ENCODE measurements around the gene TRERF1. TPM values are rescaled to one million over a fixed set of nuclear protein-coding genes. Genes with fewer than 3 reads are reported as not detected.

TRERF1 gene
- total RNA-seq, 1 experiment from 2014 or later, result 14.5 TPM

- peaks cover 24% of the 10 kb centered on the region for H3F3A ChIP-seq (ENCODE audit: insufficient read depth, low read depth)
- DNase-seq, result no peak
- H2AFZ ChIP-seq, result no peak overlapping the region
- H3K4me1 ChIP-seq (replicated peaks; ENCODE audit: insufficient read depth), result peaks cover 39% of the 10 kb centered on the region
- TF ChIP-seq CTCF (conservative IDR thresholded peaks at IDR 0.05) (no peak), EZH2 (IDR thresholded peaks at IDR 0.05; ENCODE audit: low read depth) (no peak)
- no TSS peak for BruUV-seq (replicated peaks)
- H4K20me1 ChIP-seq (ENCODE audit: insufficient read depth), result no peaks in the 10 kb centered on the region
- no peak overlapping the region for H3K4me2 ChIP-seq
- H3K9me2 ChIP-seq (ENCODE audit: insufficient read depth), result no peaks in the 10 kb centered on the region
- no peaks in the 10 kb centered on the region for H3K36me3 ChIP-seq (ENCODE audit: low read depth)
- no peak overlapping the region for H3K27ac ChIP-seq
- peaks cover 34% of the 10 kb centered on the region for H3K79me2 ChIP-seq (ENCODE audit: low read depth)
- H3K9me3 ChIP-seq (ENCODE audit: insufficient read depth, low read depth), result no peaks in the 10 kb centered on the region
- ChIA-PET CTCF (no interaction called here), POLR2A (ENCODE audit: unreplicated experiment) (no interaction called here)
- H3K27me3 ChIP-seq (ENCODE audit: insufficient read depth, low read depth), result no peaks in the 10 kb centered on the region
- intact Hi-C loops (cut with micrococcal nuclease; ENCODE audit: unreplicated experiment), result no loop called here
- no peak overlapping the region for H3K4me3 ChIP-seq
These were observed 109.8 kb downstream of the TRERF1 start for GRCh38 chr6:42341771-42342553.

- Histone ChIP-seq H3K4me3 (no peak overlapping the region), H3K9me2 (ENCODE audit: insufficient read depth) (no peaks in the 10 kb centered on the region), H3F3A (ENCODE audit: insufficient read depth, low read depth) (peaks cover 24% of the 10 kb centered on the region), H4K20me1 (ENCODE audit: insufficient read depth) (no peaks in the 10 kb centered on the region), H3K4me1 (replicated peaks; ENCODE audit: insufficient read depth) (peaks cover 39% of the 10 kb centered on the region), H2AFZ (no peak overlapping the region), H3K9me3 (ENCODE audit: insufficient read depth, low read depth) (no peaks in the 10 kb centered on the region), H3K4me2 (no peak overlapping the region), H3K27ac (peak overlapping the region; percentile 93), H3K79me2 (ENCODE audit: low read depth) (peaks cover 35% of the 10 kb centered on the region), H3K36me3 (ENCODE audit: low read depth) (no peaks in the 10 kb centered on the region), H3K27me3 (ENCODE audit: insufficient read depth, low read depth) (no peaks in the 10 kb centered on the region)
- intact Hi-C loops (cut with micrococcal nuclease; ENCODE audit: unreplicated experiment), result no loop called here
- BruUV-seq (replicated peaks), result no TSS peak
- CTCF ChIA-PET, result no interaction called here
- DNase-seq, result no peak
- POLR2A ChIA-PET (ENCODE audit: unreplicated experiment), result no interaction called here
- no peak for TF ChIP-seq CTCF (conservative IDR thresholded peaks at IDR 0.05)
- no peak for TF ChIP-seq EZH2 (IDR thresholded peaks at IDR 0.05; ENCODE audit: low read depth)
These were observed 110.5 kb downstream of the TRERF1 start for GRCh38 chr6:42341221-42341620.

GRCh38 chr6:42340511-42340910 is 111.2 kb downstream of the TRERF1 start:
- ChIA-PET CTCF (no interaction called here), POLR2A (ENCODE audit: unreplicated experiment) (interaction anchor here (0.6 kb wide), 1 partner anchor 405 kb away, joined by 11 read pairs; no protein-coding TSS in a partner anchor)
- H3K27ac ChIP-seq, result peak overlapping the region; percentile 93
- peaks cover 29% of the 10 kb centered on the region for H3F3A ChIP-seq (ENCODE audit: insufficient read depth, low read depth)
- no peaks in the 10 kb centered on the region for H3K9me3 ChIP-seq (ENCODE audit: insufficient read depth, low read depth)
- H2AFZ ChIP-seq, result no peak overlapping the region
- intact Hi-C loops (cut with micrococcal nuclease; ENCODE audit: unreplicated experiment), result no loop called here
- peaks cover 39% of the 10 kb centered on the region for H3K4me1 ChIP-seq (replicated peaks; ENCODE audit: insufficient read depth)
- H3K36me3 ChIP-seq (ENCODE audit: low read depth), result no peaks in the 10 kb centered on the region
- no peaks in the 10 kb centered on the region for H3K9me2 ChIP-seq (ENCODE audit: insufficient read depth)
- H4K20me1 ChIP-seq (ENCODE audit: insufficient read depth), result no peaks in the 10 kb centered on the region
- no peak overlapping the region for H3K4me3 ChIP-seq
- no TSS peak for BruUV-seq (replicated peaks)
- DNase-seq, result no peak
- peak overlapping the region; percentile 72; the same call in 1 of the 2 replicates for H3K4me2 ChIP-seq
- no peaks in the 10 kb centered on the region for H3K27me3 ChIP-seq (ENCODE audit: insufficient read depth, low read depth)
- H3K79me2 ChIP-seq (ENCODE audit: low read depth), result peaks cover 39% of the 10 kb centered on the region
- TF ChIP-seq EZH2 (IDR thresholded peaks at IDR 0.05; ENCODE audit: low read depth) (no peak), CTCF (conservative IDR thresholded peaks at IDR 0.05) (no peak)
